Measurements from ENCODE around the gene CGB5.

GRCh38 chr19:49070416-49070815, 26.8 kb downstream of the CGB5 start:
- TF ChIP-seq POLR2A (IDR thresholded peaks at IDR 0.05) (no peak), CTCF (IDR thresholded peaks at IDR 0.05) (no peak)

Measured in uterus (tissue), 2 donors.